IMR-90 (cell line): ENCODE data around the gene IGFBPL1. TPM values are rescaled to one million over a fixed set of nuclear protein-coding genes. Genes with fewer than 3 reads are reported as not detected.
A peak's percentile ranks its signal among the peaks of the same experiment; 100 is the strongest.
"Not testable (repeated sequence)": the region's sequence is repeated elsewhere in the genome, so short reads cannot be mapped to it uniquely, and the experiment has no call there.

Experiments
- ATAC-seq: fragments of 200-7000 bp; cut with Tn5 transposase; 2 replicates; pipeline ENCODE4 v1.9.1; 2020; ENCODE audit warnings: low read depth, mild to moderate bottlenecking, moderate library complexity
- BruUV-seq: library from RNA; stranded (reverse); fragments of 400-500 nt; replicated peaks from 2 replicates; lab custom pipeline; 2021; lab: Mats Ljungman, UMichigan
- CTCF ChIA-PET: fragments of 300-600 bp; formaldehyde crosslinking; extraction: SDS; loops from one replicate; lab custom pipeline; 2021; ENCODE audit warnings: antibody characterized with exemption; lab: Yijun Ruan, JAX
- POLR2A ChIA-PET: fragments of 300-600 bp; sonication (Branson Sonifier 250); formaldehyde crosslinking; loops from one replicate; lab custom pipeline; 2022; ENCODE audit warnings: antibody characterized with exemption; ENCODE audit not compliant: unreplicated experiment; lab: Charles Lee
- DNase-seq: peaks from one replicate; pipeline ENCODE4 v3.0.0; 2013
- H2AFZ ChIP-seq: replicated peaks from 2 replicates; pipeline ENCODE3; 2013; ENCODE audit warnings: low read length, mild to moderate bottlenecking; ENCODE audit not compliant: poor library complexity
- H2AK5ac ChIP-seq: 2 replicates; pipeline ENCODE4 v1.6.1; 2013; ENCODE audit warnings: low read depth, low read length, inconsistent platforms
- H2AK9ac ChIP-seq: replicated peaks from 2 replicates; pipeline ENCODE3; 2013; ENCODE audit warnings: mild to moderate bottlenecking, low read depth, low read length, moderate library complexity; ENCODE audit not compliant: poor library complexity
- H2BK120ac ChIP-seq: 2 replicates; pipeline ENCODE4 v1.6.1; 2013; ENCODE audit warnings: low read depth, low read length, inconsistent platforms
- H2BK15ac ChIP-seq: 3 replicates; pipeline ENCODE4 v1.6.1; 2013; ENCODE audit warnings: low read depth, low read length, inconsistent platforms
- H2BK20ac ChIP-seq: 2 replicates; pipeline ENCODE4 v1.6.1; 2013; ENCODE audit warnings: low read depth, mild to moderate bottlenecking, inconsistent platforms, low read length, moderate library complexity
- H2BK5ac ChIP-seq: 2 replicates; pipeline ENCODE4 v1.6.1; 2013; ENCODE audit warnings: mild to moderate bottlenecking, low read depth, low read length, inconsistent platforms; ENCODE audit not compliant: poor library complexity, severe bottlenecking
- H3K14ac ChIP-seq: replicated peaks from 2 replicates; pipeline ENCODE4 v1.6.1; 2013; ENCODE audit warnings: low read depth, low read length, inconsistent platforms
- H3K18ac ChIP-seq: 2 replicates; pipeline ENCODE4 v1.6.1; 2013; ENCODE audit warnings: low read depth, low read length, control low read depth
- H3K23ac ChIP-seq: 2 replicates; pipeline ENCODE4 v1.6.1; 2013; ENCODE audit warnings: low read depth, low read length, inconsistent platforms
- H3K27ac ChIP-seq: 2 replicates; pipeline ENCODE4 v1.5.1; 2013; ENCODE audit warnings: mild to moderate bottlenecking, control low read depth, low read length; ENCODE audit not compliant: insufficient read depth
- H3K27me3 ChIP-seq: 2 replicates; pipeline ENCODE4 v1.6.1; 2013; ENCODE audit warnings: low read length; ENCODE audit not compliant: control insufficient read depth, insufficient read depth
- H3K36me3 ChIP-seq: 2 replicates; pipeline ENCODE4 v1.6.1; 2013; ENCODE audit warnings: low read length, mixed read lengths; ENCODE audit not compliant: control insufficient read depth, insufficient read depth
- H3K4ac ChIP-seq: 2 replicates; pipeline ENCODE4 v1.6.1; 2013; ENCODE audit warnings: low read depth, low read length, inconsistent platforms
- H3K4me1 ChIP-seq: 2 replicates; pipeline ENCODE4 v1.6.1; 2013; ENCODE audit warnings: low read length, mixed read lengths; ENCODE audit not compliant: control insufficient read depth, insufficient read depth
- H3K4me2 ChIP-seq: 2 replicates; pipeline ENCODE4 v1.6.1; 2013; ENCODE audit warnings: low read depth, mild to moderate bottlenecking, control low read depth, low read length, moderate library complexity
- H3K4me3 ChIP-seq: 2 replicates; pipeline ENCODE4 v1.5.1; 2013; ENCODE audit warnings: low read depth, mild to moderate bottlenecking, control low read depth, low read length, moderate library complexity; ENCODE audit not compliant: insufficient read depth
- H3K56ac ChIP-seq: 2 replicates; pipeline ENCODE4 v1.6.1; 2013; ENCODE audit warnings: low read length, inconsistent platforms; ENCODE audit not compliant: insufficient read depth; ENCODE audit errors: extremely low read depth
- H3K79me1 ChIP-seq, 2 experiments: 2 replicates each; pipeline ENCODE4 v1.6.1; 2013; ENCODE audit warnings: low read length in 2 of 2, inconsistent platforms in 1 of 2, low read depth in 1 of 2
- H3K9ac ChIP-seq: 2 replicates; pipeline ENCODE4 v1.6.1; 2013; ENCODE audit warnings: low read depth, low read length, control low read depth
- H3K9me1 ChIP-seq: 2 replicates; pipeline ENCODE4 v1.6.1; 2013; ENCODE audit warnings: low read length, inconsistent platforms; ENCODE audit not compliant: insufficient read depth
- H3K9me3 ChIP-seq: 2 replicates; pipeline ENCODE4 v1.6.1; 2013; ENCODE audit warnings: low read length; ENCODE audit not compliant: control insufficient read depth, insufficient read depth
- H4K20me1 ChIP-seq: 2 replicates; pipeline ENCODE4 v1.6.1; 2013; ENCODE audit warnings: low read length, inconsistent platforms; ENCODE audit not compliant: insufficient read depth
- H4K5ac ChIP-seq: 2 replicates; pipeline ENCODE4 v1.6.1; 2013; ENCODE audit warnings: mild to moderate bottlenecking, low read depth, low read length, control low read depth
- H4K8ac ChIP-seq, 2 experiments: 2 replicates each; pipeline ENCODE4 v1.6.1; 2013; ENCODE audit warnings: low read depth in 2 of 2, low read length in 2 of 2, control low read depth in 1 of 2, inconsistent platforms in 1 of 2
- H4K91ac ChIP-seq: 2 replicates; pipeline ENCODE4 v1.6.1; 2013; ENCODE audit warnings: low read depth, low read length, inconsistent platforms; ENCODE audit not compliant: insufficient read depth
- RAD21 ChIP-seq: IDR thresholded peaks from 2 replicates; pipeline ENCODE4 v1.6.1; 2012; ENCODE audit warnings: low read length, improper control_type of control experiment
- WGBS, 2 experiments: methylation state at CpG; one replicate each; pipeline versions ENCODE4 v1.1.5 to v1.1.7; 2013; ENCODE audit warnings: missing lambda C conversion rate in 2 of 2; ENCODE audit not compliant: insufficient read length in 1 of 2; ENCODE audit errors: extremely low coverage in 2 of 2; 5-methylcytosine and 5-hydroxymethylcytosine counted together
- dilution Hi-C: fragments of 300-500 bp; cut with HindIII; formaldehyde crosslinking; loops from one replicate; pipeline ENCODE4 v1.14.3; 2018; ENCODE audit warnings: low sequenced_read_pairs; ENCODE audit not compliant: unreplicated experiment
- in situ Hi-C: fragments of 300-500 bp; cut with MboI; formaldehyde crosslinking; loops from 3 replicates; pipeline ENCODE4 v1.14.3; 2019; ENCODE audit warnings: low sequenced_read_pairs, inconsistent platforms, mixed read lengths
- intact Hi-C: fragments of 100-400 bp; cut with micrococcal nuclease; formaldehyde crosslinking; loops from 2 replicates; pipeline ENCODE4 v1.10.0; 2022
- polyA plus RNA-seq, 3 experiments: library from polyadenylated mRNA; depleted of rRNA; stranded (reverse); fragments of >200 nt; gene quantifications; 2 replicates each; pipeline ENCODE4 v1.2.3, GENCODE V29; 2012; ENCODE audit warnings: low replicate concordance in 1 of 3
- total RNA-seq: library from RNA; depleted of rRNA; stranded (reverse); fragments of >200 nt; gene quantifications from 2 replicates; pipeline ENCODE4 v1.2.3, GENCODE V29; 2012
- TF ChIP-seq, protein P1 (sequence below): fragments of 150-350 bp; IDR thresholded peaks from 2 replicates; pipeline ENCODE4 v1.6.1; 2016; ENCODE audit warnings: low read depth, mild to moderate bottlenecking, low read length, moderate library complexity, borderline replicate concordance

The IGFBPL1 gene
- total and polyA plus RNA-seq, 2 of the 4 experiments (the other 2 are of a cell fraction) = not detected

DNA sequence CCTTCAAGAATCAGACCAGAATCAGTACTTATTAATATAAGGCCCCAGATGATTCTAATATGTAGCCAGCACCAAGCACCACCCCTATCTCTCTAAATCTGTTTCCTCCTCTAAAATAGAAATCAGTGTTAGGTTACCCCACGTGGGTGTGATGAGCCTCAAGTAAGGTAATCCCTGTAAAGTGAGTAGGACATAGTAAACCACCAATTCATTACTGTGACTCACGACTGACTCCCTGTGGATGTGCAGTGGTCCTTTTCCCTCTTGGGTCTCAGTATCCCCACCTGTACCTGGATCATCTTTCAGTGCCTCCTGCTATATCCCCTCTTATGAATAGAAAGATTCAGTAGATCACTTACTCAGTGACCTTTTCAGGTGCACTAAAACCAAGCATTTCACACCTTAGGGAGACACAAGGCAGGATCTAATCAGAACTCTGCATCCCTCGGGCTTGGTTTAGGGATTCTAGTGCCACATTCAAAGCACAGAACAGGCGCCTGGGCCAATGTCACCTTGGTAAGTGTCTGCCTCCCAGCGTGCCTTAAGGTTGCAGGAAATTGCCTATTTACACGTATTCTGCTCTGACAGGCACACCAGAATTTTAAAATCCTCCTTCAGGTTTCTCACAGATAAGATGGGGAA is 43.9 kb downstream of the IGFBPL1 start:
- BruUV-seq = no TSS peak
- Histone ChIP-seq H2BK5ac (no peak overlapping the region), H2AK9ac (no peak overlapping the region), H3K27ac (no peak overlapping the region), H3K4me3 (no peak overlapping the region), H2AK5ac (no peak overlapping the region), H3K4me1 (no peaks in the 10 kb centered on the region; the same call in 1 of the 2 replicates), H3K18ac (peak overlapping the region; percentile 27; the same call in 1 of the 2 replicates), H4K5ac (no peak overlapping the region), H3K23ac (no peak overlapping the region), H3K9me3 (no peaks in the 10 kb centered on the region), H3K79me1 (no peaks in the 10 kb centered on the region), H2AFZ (no peak overlapping the region), H2BK120ac (no peak overlapping the region), H2BK20ac (0 out of 2 replicates have a peak overlapping the region, but pooled peaks have one; percentile 24), H3K4ac (no peak overlapping the region), H3K9me1 (no peaks in the 10 kb centered on the region), H3K9ac (no peak overlapping the region), H4K91ac (no peak overlapping the region; the same call in 1 of the 2 replicates), H3K14ac (no peak overlapping the region), H4K8ac (peak overlapping the region in 1 of 2 experiments; percentile 17; a peak in 2 of 4 replicates), H3K56ac (no peak overlapping the region), H2BK15ac (no peak overlapping the region), H3K36me3 (no peaks in the 10 kb centered on the region), H3K4me2 (no peak overlapping the region), H3K27me3 (peaks cover 10% of the 10 kb centered on the region), H4K20me1 (no peaks in the 10 kb centered on the region)
- dilution Hi-C loops (loop anchor here (25.0 kb wide), 1 partner anchor 468 kb away; the partner anchor contains the start of gene SLC25A51), intact Hi-C loops (no loop called here), in situ Hi-C loops (no loop called here)
- CTCF ChIA-PET = no interaction called here
- peak; percentile 47 for DNase-seq
- TF ChIP-seq, protein P1, sequence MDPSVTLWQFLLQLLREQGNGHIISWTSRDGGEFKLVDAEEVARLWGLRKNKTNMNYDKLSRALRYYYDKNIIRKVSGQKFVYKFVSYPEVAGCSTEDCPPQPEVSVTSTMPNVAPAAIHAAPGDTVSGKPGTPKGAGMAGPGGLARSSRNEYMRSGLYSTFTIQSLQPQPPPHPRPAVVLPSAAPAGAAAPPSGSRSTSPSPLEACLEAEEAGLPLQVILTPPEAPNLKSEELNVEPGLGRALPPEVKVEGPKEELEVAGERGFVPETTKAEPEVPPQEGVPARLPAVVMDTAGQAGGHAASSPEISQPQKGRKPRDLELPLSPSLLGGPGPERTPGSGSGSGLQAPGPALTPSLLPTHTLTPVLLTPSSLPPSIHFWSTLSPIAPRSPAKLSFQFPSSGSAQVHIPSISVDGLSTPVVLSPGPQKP = no peak
- TF ChIP-seq RAD21 = no peak
- no peak for ATAC-seq
- POLR2A ChIA-PET = no interaction called here
- 80% methylated on average over 1 of the region's 6 CpGs; no CpG with 5 or more reads in 1 of the 2 experiments for WGBS, 2 experiments

DNA sequence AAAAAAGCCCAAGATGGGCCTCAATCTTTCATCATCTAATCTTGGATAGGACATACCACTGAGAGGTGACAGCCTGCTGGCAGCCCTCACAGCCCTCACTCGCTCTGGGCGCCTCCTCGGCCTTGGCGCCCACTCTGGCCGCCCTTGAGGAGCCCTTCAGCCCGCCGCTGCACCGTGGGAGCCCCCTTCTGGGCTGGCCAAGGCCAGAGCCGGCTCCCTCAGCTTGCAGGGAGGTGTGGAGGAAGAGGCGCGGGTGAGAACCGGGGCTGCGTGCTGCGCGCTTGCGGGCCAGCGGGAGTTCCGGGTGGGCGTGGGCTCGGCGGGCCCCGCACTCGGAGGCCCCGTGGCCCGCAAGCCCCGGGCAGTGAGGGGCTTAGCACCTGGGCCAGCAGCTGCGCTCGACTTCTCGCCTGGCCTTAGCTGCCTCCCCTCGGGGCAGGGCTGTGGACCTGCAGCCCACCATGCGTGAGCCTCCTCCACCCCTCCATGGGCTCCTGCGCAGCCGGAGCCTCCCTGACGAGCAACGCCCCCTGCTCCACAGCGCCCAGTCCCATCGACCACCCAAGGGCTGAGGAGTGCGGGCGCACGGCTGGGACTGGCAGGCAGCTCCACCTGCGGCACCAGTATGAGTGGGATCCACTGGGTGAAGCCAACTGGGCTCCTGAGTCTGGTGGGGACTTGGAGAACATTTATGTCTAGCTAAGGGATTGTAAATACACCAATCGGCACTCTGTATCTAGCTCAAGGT is 46.7 kb downstream of the IGFBPL1 start:
- H3K56ac ChIP-seq, H2BK15ac ChIP-seq, H3K23ac ChIP-seq, H3K9ac ChIP-seq, H3K18ac ChIP-seq, H3K9me1 ChIP-seq, BruUV-seq, H2AK9ac ChIP-seq, intact Hi-C loops, H3K36me3 ChIP-seq, ATAC-seq, H2AK5ac ChIP-seq, POLR2A ChIA-PET, H3K4me2 ChIP-seq, DNase-seq, H2BK20ac ChIP-seq, H3K27ac ChIP-seq, H3K14ac ChIP-seq, H3K9me3 ChIP-seq, H3K79me1 ChIP-seq, H4K5ac ChIP-seq, H4K91ac ChIP-seq, H4K20me1 ChIP-seq, H2AFZ ChIP-seq, in situ Hi-C loops, H3K4ac ChIP-seq, H2BK5ac ChIP-seq, H4K8ac ChIP-seq, H3K4me1 ChIP-seq, H2BK120ac ChIP-seq, H3K4me3 ChIP-seq: not testable (repeated sequence)
- H3K27me3 ChIP-seq = peaks cover 29% of the 10 kb centered on the region
- CTCF ChIA-PET = interaction anchor here (0.6 to 1.4 kb wide), 2 partner anchors 10 to 560 kb away, joined by 3 read pairs; no protein-coding TSS in a partner anchor
- dilution Hi-C loops = loop anchor here (25.0 kb wide), 1 partner anchor 465 kb away; the partner anchor contains the start of gene SLC25A51
- 100% methylated on average over 3 of the region's 42 CpGs; no CpG with 5 or more reads in 1 of the 2 experiments for WGBS, 2 experiments
